Astrocyte of the spinal cord (primary cell): ENCODE measurements around the gene OSER1.

Experiments used
- DNase-seq: peaks from one replicate; pipeline ENCODE4 v3.0.0; 2011; ENCODE audit warnings: low read depth, low spot score
- H3K4me3 ChIP-seq: 2 replicates; pipeline ENCODE4 v1.5.1; 2011; ENCODE audit warnings: low read depth, mild to moderate bottlenecking, low read length, moderate library complexity
- in situ Hi-C: cut with HindIII; loops from 2 replicates; pipeline ENCODE4 v1.10.0; 2017; ENCODE audit warnings: low sequenced_read_pairs
- TF ChIP-seq, protein P1 (sequence below): IDR thresholded peaks from 2 replicates; pipeline ENCODE4 v1.5.1; 2012; ENCODE audit warnings: low read depth, mild to moderate bottlenecking, low read length, inconsistent platforms

OSER1 gene

DNA sequence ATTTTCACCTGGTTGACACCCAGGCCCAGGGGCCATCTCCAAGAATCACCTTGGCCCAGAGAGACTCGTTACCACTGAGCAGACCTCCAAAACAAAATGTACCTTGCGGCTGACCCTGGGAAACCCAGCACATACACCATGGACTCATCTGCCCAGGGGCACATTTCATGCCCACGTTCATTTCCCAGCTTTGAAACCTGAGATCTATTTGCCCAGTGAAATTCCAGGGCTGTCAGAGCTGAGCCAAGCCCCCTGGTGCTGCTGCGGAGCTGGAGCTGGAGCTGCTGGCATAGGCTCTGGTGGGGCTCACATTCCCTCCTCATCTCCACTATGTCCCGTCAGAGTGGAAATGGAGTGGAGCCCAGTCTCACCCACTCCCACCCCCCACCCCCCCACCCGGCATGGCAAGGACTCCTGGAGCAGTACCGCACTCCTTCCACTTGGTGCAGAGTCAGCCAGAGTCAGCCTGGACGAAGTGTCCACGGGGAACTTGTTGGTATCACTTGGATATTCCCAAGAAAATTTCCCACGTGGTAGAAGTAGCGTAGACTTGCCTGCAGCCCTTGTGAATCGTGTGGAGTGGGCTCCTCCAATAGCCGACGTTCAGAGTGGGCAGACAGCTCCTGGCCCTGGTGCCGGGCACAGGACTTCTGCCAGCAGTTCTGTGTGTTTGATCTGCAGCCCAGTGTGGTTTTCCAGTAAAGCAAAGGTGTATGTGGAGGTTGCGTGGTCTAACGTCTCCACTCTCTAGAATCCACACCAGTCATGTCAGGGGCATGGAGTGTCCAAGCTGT lies 18.1 kb upstream of the OSER1 start:
- no peak for DNase-seq
- TF ChIP-seq, protein P1, sequence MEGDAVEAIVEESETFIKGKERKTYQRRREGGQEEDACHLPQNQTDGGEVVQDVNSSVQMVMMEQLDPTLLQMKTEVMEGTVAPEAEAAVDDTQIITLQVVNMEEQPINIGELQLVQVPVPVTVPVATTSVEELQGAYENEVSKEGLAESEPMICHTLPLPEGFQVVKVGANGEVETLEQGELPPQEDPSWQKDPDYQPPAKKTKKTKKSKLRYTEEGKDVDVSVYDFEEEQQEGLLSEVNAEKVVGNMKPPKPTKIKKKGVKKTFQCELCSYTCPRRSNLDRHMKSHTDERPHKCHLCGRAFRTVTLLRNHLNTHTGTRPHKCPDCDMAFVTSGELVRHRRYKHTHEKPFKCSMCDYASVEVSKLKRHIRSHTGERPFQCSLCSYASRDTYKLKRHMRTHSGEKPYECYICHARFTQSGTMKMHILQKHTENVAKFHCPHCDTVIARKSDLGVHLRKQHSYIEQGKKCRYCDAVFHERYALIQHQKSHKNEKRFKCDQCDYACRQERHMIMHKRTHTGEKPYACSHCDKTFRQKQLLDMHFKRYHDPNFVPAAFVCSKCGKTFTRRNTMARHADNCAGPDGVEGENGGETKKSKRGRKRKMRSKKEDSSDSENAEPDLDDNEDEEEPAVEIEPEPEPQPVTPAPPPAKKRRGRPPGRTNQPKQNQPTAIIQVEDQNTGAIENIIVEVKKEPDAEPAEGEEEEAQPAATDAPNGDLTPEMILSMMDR: no peak
- in situ Hi-C loops: no loop called here
- H3K4me3 ChIP-seq: no peak overlapping the region

DNA sequence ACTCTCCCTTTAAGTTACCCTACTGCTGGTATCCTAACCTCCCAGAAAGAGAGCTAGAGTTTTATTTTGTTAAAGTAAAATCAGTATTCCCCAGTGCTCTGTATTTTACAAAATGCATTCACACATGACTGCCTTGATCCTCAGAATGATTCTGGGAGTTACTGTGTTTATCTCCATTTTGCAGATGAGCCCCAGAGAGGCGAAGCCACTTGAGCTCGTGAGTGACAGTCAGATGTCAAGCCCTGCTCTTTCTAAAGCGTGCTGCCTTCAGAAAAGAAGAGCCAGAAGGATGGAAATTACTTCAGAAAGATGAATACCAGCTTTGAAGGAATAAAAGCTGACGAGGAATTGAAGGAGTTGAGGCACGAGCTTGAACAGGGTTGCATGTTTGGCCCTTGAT lies 14.1 kb upstream of the OSER1 start:
- H3K4me3 ChIP-seq: no peak overlapping the region
- no peak for DNase-seq
- TF ChIP-seq, protein P1: no peak
- in situ Hi-C loops: no loop called here

DNA sequence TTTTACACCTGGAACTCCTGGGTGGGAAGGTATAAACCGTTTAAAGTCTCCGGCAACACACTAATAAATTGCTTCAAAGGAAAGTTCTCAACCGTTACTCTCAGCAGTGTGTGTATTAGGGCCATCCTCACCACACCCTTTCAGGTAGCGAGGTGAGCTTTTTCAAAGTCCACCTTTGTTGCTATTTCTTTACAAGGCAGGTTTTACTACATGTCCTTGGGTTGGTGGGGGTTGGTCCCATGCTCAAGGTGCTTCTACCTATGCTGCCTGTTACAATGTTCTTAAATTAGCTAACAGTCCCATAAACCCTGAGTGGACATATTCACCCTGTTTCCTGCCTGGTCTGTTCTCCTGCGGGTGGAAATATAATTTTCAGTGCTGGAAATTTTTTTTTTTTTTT lies 13.2 kb upstream of the OSER1 start:
- in situ Hi-C loops: no loop called here
- TF ChIP-seq, protein P1: no peak
- H3K4me3 ChIP-seq: no peak overlapping the region
- DNase-seq: no peak

DNA sequence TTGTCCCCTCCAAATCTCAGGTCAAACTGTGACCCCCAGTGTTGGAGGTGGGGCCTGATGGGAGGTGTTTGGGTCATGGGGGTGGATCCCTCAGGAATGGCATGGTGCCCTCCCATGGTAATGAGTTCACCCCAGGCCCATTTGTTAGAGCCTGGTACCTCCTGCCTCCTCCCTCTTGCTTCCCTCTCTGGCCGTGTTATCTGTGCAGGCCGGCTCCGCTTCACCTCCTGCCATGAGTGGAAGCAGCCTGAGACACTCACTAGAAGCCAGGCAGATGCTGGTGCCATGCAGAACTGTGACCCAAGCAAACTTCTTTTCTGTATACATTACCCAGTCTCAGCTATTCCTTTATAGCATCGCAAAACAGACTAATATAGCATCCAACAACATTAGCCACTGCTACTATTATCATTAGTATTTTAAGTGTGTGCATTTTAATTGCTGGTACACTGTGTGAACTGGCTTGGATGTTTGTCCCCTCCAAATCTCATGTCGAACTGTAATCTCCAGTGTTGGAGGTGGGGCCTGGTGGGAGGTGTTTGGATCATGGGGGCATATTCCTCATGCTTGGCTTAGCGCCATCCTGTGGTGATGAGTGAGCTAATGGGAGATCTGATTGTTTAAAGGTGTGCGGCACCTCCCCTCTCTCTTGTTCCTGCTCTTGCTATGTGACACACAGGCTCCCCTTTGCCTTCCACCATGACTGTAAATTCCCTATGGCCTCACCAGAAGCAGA lies 12.2 kb upstream of the OSER1 start:
- TF ChIP-seq, protein P1: no peak
- in situ Hi-C loops: no loop called here
- no peak for DNase-seq
- no peak overlapping the region for H3K4me3 ChIP-seq

DNA sequence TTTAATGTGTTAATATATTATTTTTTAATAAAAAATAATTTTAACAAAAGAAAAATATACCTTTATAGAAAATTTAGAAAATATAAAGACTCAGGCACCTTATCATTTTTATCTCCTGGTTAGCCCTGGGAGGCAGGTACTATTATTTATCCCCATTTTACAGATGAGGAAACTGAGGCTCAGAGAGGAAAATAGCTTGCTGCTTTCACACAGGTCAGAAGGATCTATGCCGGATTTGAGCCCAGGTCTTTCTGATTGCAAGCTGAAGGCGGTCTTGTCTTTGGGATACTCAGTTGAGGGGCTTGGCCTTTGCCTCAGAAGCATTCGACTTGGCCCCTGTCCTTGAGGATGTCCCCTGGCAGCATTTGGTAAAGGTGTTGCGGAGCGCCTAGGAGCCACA lies 11.5 kb upstream of the OSER1 start:
- TF ChIP-seq, protein P1: no peak
- in situ Hi-C loops: no loop called here

DNA sequence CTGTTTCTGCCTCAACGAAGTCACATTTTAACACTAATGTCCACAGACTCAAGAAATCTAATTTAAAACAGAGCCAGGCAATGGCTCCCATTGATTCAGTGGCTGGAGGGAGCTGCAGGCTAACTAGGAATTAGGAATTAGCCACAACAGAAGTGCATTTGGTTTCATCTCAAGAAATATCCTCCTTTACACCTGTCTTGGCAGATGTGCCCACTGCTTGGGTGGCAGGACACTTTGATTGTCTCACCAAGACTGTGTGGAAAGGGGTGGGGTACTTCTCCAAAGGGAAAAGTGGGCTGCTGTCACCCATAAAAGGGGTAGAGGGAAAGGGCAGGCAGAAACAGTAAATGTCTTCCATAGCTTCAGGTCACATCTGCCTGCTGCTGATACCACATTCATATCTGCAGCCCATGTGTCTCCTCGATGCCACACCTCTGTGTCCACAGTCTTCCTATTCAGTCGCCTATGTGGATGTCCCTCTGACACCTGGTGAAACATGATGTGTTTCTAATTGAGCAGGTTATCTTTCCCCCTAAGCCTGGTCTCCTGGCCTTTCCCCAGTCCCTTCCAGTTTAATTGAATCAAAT lies 10.9 kb upstream of the OSER1 start:
- in situ Hi-C loops: no loop called here
- DNase-seq: no peak
- TF ChIP-seq, protein P1: no peak
- H3K4me3 ChIP-seq: no peak overlapping the region

More for the DNA sequence above, 11.5 kb upstream of the OSER1 start:
- H3K4me3 ChIP-seq: no peak overlapping the region
- DNase-seq: no peak
